GM15510 (cell line): ENCODE results near the gene MKNK2.

Experiments
- POLR2A ChIP-seq: IDR thresholded peaks from 3 replicates; pipeline ENCODE4 v1.6.1; 2011; ENCODE audit warnings: borderline replicate concordance; ENCODE audit not compliant: insufficient read length; ENCODE audit errors: extremely low read depth

MKNK2 gene

GRCh38 chr19:2053601-2054389 is 2.8 kb upstream of the MKNK2 start:
- TF ChIP-seq POLR2A, result no peak

GRCh38 chr19:2051773-2052704 is 995 bp upstream of the MKNK2 start:
- TF ChIP-seq POLR2A, result peak; percentile 35

DNA sequence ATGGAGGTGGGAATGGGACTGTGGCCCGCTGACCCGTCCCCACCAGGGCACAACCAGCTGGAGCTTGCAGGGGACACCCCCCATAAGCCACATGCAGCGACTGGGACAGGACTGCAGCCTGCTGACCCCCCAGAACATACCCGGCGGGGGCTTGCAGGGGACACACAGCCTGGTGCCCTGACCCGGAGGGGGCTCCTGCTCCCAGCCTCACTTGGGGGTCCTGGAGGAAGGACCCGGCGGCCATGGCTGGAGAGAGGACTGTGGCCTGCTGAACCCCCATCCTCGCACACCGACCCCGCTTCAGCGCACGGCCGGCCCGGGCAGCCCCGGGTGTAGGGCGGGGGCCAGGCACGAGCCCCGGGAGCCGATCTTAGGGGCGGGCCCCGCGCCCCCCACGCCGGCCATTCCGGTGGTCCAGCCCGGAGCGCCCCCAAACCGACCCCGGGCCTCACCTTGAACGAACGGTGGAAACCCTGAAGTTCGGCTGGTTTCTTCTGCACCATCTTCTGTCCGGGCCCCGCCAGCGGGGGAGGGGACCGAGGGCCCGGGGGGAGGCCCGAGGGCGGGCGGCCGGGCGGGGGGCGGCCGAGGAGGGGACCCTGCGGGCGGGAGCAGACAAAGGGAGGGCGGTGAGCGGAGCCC is 574 bp downstream of the MKNK2 start:
- TF ChIP-seq POLR2A, result peak; percentile 28

DNA sequence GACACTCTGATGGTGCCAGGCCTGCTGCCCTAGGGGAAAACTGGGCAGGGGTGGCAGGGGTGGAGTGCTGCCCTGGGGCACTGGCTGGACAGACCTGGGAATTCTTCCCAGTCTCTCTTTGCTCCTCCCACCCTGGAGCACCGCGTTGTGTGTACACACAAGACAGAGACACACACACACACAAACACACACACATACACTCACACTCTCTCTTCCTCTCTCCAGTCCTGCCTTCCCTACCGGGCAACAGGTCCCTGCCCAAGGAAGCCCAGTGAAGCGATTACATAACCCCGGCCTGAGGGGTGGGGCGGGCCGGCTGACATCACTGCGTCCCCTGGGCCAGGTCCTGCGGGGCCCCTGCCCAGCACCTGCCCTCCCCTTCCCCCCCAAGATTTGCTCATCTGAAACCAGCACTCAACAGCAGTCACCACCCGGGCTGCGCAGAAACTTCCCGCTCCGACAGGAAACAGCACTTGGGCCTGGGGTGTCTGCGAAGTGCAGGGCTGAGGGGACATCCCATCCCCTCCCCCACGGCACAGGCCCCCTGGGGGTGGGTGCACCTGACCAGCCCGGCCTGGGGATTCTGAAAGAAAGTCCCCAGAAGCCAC is 1.2 kb downstream of the MKNK2 start:
- TF ChIP-seq POLR2A, result peak; percentile 49

- peak; percentile 5 for TF ChIP-seq POLR2A
These were observed 1.9 kb downstream of the MKNK2 start for GRCh38 chr19:2048959-2049740.

DNA sequence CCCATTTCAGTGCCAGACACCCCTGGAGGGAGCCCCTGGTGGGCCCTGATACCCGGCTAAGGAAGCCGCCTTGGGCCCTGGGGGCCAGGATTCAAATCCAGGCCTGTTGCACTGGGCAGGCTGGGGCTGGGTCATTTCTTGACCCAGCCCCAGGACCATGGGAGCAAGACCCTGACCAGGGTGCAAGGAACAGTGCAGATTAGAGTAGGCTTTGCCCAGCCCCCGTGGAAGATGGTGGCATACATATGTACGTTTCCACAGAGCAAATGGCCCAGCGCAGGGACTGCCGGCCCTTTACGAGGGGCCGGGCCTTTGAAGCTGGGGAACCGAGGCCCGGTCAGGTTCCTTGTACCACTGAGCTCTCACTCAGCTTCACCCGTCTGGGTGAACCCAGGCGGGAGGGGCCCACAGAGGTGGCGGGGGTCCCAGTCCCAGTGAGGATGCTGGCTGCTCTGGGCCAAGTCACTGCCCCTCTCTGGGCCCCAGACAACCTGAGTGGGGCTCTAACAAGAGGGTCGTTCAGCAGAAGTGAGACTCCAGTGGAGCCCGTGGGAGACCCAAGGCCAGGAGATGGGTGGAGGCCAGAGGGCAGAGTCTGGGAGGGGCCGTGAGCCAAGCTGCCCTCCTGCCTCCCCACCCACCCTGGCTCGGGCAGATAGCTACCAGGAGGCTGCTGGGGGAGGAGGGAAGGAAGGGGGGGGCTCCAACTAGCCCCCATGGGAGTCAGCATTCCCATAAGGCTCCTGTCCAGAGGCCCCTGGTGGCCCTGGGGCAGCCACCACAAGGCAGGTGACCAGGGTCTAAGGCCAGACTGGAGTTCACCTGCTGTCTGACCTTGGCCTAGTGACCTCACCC is 2.7 kb downstream of the MKNK2 start:
- no peak for TF ChIP-seq POLR2A

DNA sequence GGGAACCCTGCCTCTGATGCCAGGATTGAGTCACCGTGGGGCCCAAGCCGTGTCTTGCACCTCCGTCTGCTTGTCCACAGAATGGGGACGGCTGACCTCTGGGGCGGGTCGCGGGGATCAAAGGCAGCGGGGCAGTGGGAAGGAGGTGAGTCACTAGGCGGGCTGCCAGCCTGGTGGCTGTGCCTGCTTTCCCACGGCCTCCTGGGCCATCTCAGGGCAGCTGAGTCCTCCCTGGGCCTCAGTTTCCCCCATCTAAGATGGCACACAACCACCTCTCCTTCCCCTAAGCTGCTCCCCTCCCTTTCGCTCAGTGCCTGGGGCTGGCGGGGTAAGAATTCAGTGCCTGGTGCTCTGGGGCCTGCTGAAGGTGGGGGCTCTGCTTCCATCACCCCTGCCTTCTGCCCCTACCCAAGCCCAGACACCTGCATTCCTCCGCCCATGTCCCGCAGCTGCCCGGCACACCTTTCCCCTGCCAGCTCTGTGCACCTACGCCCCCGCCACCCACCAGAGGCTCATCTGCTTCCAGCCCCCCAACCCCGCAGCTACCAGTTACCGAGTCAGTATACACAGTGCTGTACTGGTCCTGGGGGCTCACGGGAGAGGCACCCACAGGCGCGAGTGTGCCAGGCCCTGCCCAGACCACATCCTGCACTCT is 3.5 kb downstream of the MKNK2 start:
- TF ChIP-seq POLR2A, result no peak

DNA sequence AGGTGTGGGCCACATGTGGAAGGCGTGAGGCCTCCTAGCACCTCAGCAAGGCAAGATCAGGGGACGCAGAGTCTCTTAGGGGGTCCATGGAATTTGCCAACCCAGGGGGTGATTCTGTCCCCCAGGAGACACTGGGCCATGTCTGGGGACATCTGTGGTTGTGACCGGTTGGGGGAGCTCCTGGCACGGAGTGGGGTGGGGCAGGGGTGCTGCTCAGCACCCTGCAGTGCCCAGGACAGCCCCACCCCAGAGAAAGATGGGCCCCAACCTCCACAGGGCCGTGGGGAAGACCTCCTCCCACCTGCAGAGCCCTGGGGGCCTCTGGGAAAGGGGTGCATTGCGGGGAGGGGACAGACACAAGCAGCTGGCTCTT is 4.0 kb downstream of the MKNK2 start:
- no peak for TF ChIP-seq POLR2A

DNA sequence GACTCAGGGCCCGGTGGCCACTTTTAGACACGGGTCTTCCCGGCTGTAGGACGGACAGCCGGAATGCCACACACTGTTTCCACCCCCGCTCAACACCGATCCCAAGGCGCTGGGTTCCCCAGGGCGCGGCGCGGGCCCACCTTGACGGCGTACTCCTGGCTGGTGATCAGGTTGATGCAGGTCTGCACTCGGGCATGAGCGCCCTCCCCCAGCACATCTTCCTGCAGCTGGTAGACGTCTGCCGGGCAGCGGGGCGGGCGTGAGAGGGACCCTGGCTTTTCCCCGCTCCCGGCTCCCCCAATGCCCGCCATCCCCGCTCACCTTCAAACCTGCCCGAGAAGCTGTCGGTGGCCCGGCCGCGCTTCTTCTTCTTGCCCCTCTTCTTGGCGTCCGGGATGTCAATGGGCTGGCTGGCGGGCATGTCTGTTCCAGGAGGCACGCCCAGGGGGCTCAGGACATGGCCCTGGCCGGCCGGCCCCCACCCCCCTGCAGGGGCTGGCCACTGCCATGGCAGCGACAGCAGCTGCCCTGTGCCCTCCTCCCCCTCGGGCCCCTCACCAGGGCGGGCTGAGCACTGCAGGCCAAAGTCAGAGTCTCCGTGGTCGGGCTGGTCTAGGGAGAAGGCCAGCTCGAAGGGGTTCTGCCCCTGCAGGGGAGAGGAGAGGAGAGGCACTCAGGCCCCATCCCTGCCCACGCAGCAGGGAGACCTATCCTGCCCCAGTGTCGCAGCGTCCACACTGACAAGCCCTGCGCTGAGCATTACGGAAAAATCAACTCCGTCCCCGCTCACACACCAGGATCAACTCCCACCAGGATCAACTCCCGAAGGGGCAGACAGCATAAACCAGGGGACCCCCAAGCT is 4.8 kb downstream of the MKNK2 start:
- peak; percentile 29 for TF ChIP-seq POLR2A

GRCh38 chr19:2045501-2046045 is 5.5 kb downstream of the MKNK2 start:
- peak; percentile 49 for TF ChIP-seq POLR2A

GRCh38 chr19:2044709-2045500 is 6.1 kb downstream of the MKNK2 start:
- no peak for TF ChIP-seq POLR2A
